ENCODE data around the gene SRSF3.

GRCh38 chr6:36615018-36615761 lies 21.0 kb downstream of the SRSF3 start:
- TF ChIP-seq GABPB2 (CRISPR knock-in tag; conservative IDR thresholded peaks at IDR 0.05): no peak
- no peak for TF ChIP-seq CHD2 (IDR thresholded peaks at IDR 0.05; ENCODE audit: low read depth, low read length)
- TF ChIP-seq CTBP1 (IDR thresholded peaks at IDR 0.05; ENCODE audit: borderline replicate concordance): no peak
- no peak for TF ChIP-seq RBM34 (IDR thresholded peaks at IDR 0.05; ENCODE audit: borderline replicate concordance, insufficient read depth, low read length)
- TF ChIP-seq PTRF (tag; IDR thresholded peaks at IDR 0.05): no peak
- no peak for TF ChIP-seq JUNB (CRISPR knock-in tag; conservative IDR thresholded peaks at IDR 0.05)
- no peak for TF ChIP-seq CSDE1 (IDR thresholded peaks at IDR 0.05)
- peak; percentile 81 to 97 (median 92) for TF ChIP-seq CTCF (IDR thresholded peaks at IDR 0.05 in 2 of 3, conservative IDR thresholded peaks at IDR 0.05 in 1 of 3; ENCODE audit: insufficient read depth in 2 of 3, low read depth in 1 of 3, low read length in 3 of 3)
- peak; percentile 51 for TF ChIP-seq SMAD4 (CRISPR knock-in tag; conservative IDR thresholded peaks at IDR 0.05)
